Gastroesophageal sphincter (tissue), 4 donors: Measurements from ENCODE around the gene VPS13A. TPM values are rescaled to one million over a fixed set of nuclear protein-coding genes. Genes with fewer than 3 reads are reported as not detected.

Experiments
- ATAC-seq: fragments of 150-250 bp; one replicate; pipeline ENCODE4 v1.9.1; 2016; ENCODE audit warnings: mild to moderate bottlenecking, moderate library complexity
- H3K27ac ChIP-seq, 4 donors: fragments of 200-600 bp; sonication (generic) in 3 of 4; 1 replicate in 3 of 4; 2 replicates in 1 of 4; pipeline ENCODE4 v1.5.1; 2016 to 2019
- H3K27me3 ChIP-seq: fragments of 200-600 bp; sonication (generic); one replicate; pipeline ENCODE4 v1.5.1; 2019
- H3K36me3 ChIP-seq, 2 donors: fragments of 200-600 bp; sonication (generic); one replicate each; pipeline ENCODE4 v1.5.1; 2019; ENCODE audit warnings: control low read depth in 1 of 2
- H3K4me1 ChIP-seq, 3 donors: fragments of 200-600 bp; sonication (generic); 1 replicate in 2 of 3; 2 replicates in 1 of 3; pipeline ENCODE4 v1.5.1; 2016 to 2019; ENCODE audit warnings: control low read depth in 2 of 3
- H3K4me3 ChIP-seq, 2 donors: fragments of 200-600 bp; sonication (generic); one replicate each; pipeline ENCODE4 v1.5.1; 2019; ENCODE audit warnings: mild to moderate bottlenecking in 1 of 2, moderate library complexity in 1 of 2
- H3K9me3 ChIP-seq, 3 donors: fragments of 200-600 bp; sonication (generic); one replicate each; pipeline ENCODE4 v1.5.1; 2017 to 2019; ENCODE audit warnings: control low read depth in 2 of 3
- CTCF ChIP-seq, 4 experiments: fragments of 200-600 bp in 2 of 4; fragments of 450-650 bp in 2 of 4; sonication (generic) in 1 of 4; IDR thresholded peaks; one replicate each; pipeline ENCODE4 v1.5.1; 2017 to 2019; ENCODE audit warnings: antibody characterized with exemption in 4 of 4, mild to moderate bottlenecking in 2 of 4, moderate library complexity in 2 of 4
- EP300 ChIP-seq: sonication (generic); formaldehyde crosslinking; IDR thresholded peaks from one replicate; pipeline ENCODE4 v1.6.1; 2017; ENCODE audit warnings: antibody characterized with exemption, mild to moderate bottlenecking
- POLR2A ChIP-seq, 2 donors: fragments of 450-650 bp; IDR thresholded peaks; one replicate each; pipeline ENCODE4 v1.6.1; 2017; ENCODE audit warnings: antibody characterized with exemption in 2 of 2, mild to moderate bottlenecking in 2 of 2, moderate library complexity in 1 of 2
- POLR2AphosphoS5 ChIP-seq: sonication (generic); formaldehyde crosslinking; IDR thresholded peaks from one replicate; pipeline ENCODE4 v1.6.1; 2017; ENCODE audit warnings: antibody characterized with exemption
- WGBS, 2 donors: methylation state at CpG; one replicate each; pipeline ENCODE4 v1.1.5; 2018; ENCODE audit warnings: low coverage in 1 of 2; 5-methylcytosine and 5-hydroxymethylcytosine counted together
- total RNA-seq, 4 donors: library from RNA; depleted of rRNA; stranded (reverse); fragments of >200 nt; gene quantifications; one replicate each; pipeline ENCODE4 v1.1.0, GENCODE V29; 2016

VPS13A gene
- total RNA-seq, 4 donors from 2014 or later = 33.7 to 79.7 (median 42.6) TPM

DNA sequence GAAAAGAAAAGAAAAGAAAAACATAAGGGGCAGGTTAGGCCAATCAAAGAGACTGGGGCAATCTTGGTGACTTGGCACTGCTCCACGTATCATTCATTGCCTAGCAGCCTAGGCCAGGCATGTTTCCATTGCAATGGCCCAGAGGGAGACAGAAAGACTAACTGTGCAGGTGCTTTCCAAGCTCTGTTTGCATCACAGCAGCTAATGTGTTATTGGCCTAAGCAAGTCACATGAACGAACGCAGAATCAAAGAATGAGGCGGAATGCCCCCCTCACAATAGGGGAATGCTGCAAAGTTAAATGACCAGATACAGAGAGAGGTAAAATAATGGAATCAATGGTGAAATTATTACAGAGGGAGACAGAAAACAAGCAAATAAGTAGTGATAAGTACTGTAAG lies 11.1 kb upstream of the VPS13A start:
- Histone ChIP-seq H3K27ac (no peak overlapping the region), H3K4me3 (no peak overlapping the region), H3K36me3 (no peaks in the 10 kb centered on the region), H3K4me1 (no peaks in the 10 kb centered on the region), H3K27me3 (no peaks in the 10 kb centered on the region), H3K9me3 (no peaks in the 10 kb centered on the region)
- TF ChIP-seq EP300 (no peak), CTCF (IDR thresholded peaks at IDR 0.05) (no peak), POLR2AphosphoS5 (no peak), POLR2A (IDR thresholded peaks at IDR 0.05) (no peak)
- no peak for ATAC-seq
- 70 to 84% methylated on average over 2 to 4 of the region's 4 CpGs for WGBS, 2 donors

GRCh38 chr9:77170991-77171699 lies 6.2 kb upstream of the VPS13A start:
- Histone ChIP-seq H3K4me3 (no peak overlapping the region), H3K9me3 (no peaks in the 10 kb centered on the region), H3K4me1 (peaks cover 0 to 2% (median 0%) of the 10 kb centered on the region in 3 donors), H3K36me3 (no peaks in the 10 kb centered on the region), H3K27me3 (no peaks in the 10 kb centered on the region), H3K27ac (no peak overlapping the region)
- TF ChIP-seq CTCF (IDR thresholded peaks at IDR 0.05) (no peak), POLR2A (IDR thresholded peaks at IDR 0.05) (no peak), POLR2AphosphoS5 (no peak), EP300 (no peak)
- peak; percentile 16 for ATAC-seq
- WGBS, 2 donors = 72 to 100% methylated on average over 1 to 2 of the region's 2 CpGs

GRCh38 chr9:77175151-77175550 lies 2.2 kb upstream of the VPS13A start:
- TF ChIP-seq POLR2A (IDR thresholded peaks at IDR 0.05) = no peak
- no peak for TF ChIP-seq EP300
- no peak for TF ChIP-seq CTCF (IDR thresholded peaks at IDR 0.05)
- TF ChIP-seq POLR2AphosphoS5 = no peak
- peaks cover 0 to 33% (median 5%) of the 10 kb centered on the region in 3 donors for H3K4me1 ChIP-seq
- H3K4me3 ChIP-seq = no peak overlapping the region
- no peak for ATAC-seq
- H3K27me3 ChIP-seq = no peaks in the 10 kb centered on the region
- no peaks in the 10 kb centered on the region for H3K36me3 ChIP-seq
- H3K27ac ChIP-seq = no peak overlapping the region
- WGBS, 2 donors = 43 to 88% methylated on average over 1 to 2 of the region's 2 CpGs
- H3K9me3 ChIP-seq = no peaks in the 10 kb centered on the region

GRCh38 chr9:77176106-77176505 lies 1.2 kb upstream of the VPS13A start:
- ATAC-seq = no peak
- Histone ChIP-seq H3K36me3 (no peaks in the 10 kb centered on the region), H3K9me3 (no peaks in the 10 kb centered on the region), H3K27me3 (no peaks in the 10 kb centered on the region), H3K4me1 (peaks cover 0 to 33% (median 5%) of the 10 kb centered on the region in 3 donors), H3K4me3 (no peak overlapping the region), H3K27ac (peak overlapping the region in 3 of 4 donors; percentile 89 to 92 (median 90))
- no peak for TF ChIP-seq POLR2A (IDR thresholded peaks at IDR 0.05)
- TF ChIP-seq CTCF (IDR thresholded peaks at IDR 0.05) = no peak
- no peak for TF ChIP-seq EP300
- no peak for TF ChIP-seq POLR2AphosphoS5
- 51 to 55% methylated on average over 3 to 4 of the region's 4 CpGs for WGBS, 2 donors

DNA sequence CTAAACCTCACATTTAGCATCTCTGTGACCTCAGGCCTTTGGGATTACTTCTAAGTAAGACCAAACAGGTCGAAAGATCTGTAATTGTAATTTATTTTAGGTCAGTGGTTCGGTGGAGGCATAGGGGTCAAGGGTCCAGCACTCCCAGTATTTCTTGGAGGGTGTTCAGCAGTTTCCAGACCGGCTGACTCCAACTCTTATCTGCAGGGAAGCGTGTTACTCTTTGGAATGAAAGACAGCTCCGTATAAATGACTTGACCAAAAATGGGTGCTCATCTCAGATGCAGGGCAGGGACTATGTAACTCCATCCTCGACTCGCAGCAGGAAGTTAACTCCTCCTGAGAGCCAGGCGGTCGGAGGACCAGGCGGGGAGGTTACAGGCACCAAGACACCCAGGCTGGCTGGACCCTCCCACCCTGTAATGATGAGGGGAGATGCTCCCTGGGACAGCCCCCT lies 620 bp upstream of the VPS13A start:
- WGBS, 2 donors = 0 to 4% methylated on average over 2 to 5 of the region's 10 CpGs
- H3K4me3 ChIP-seq = peak overlapping the region; percentile 76 to 89
- no peaks in the 10 kb centered on the region for H3K27me3 ChIP-seq
- no peaks in the 10 kb centered on the region for H3K36me3 ChIP-seq
- peaks cover 0 to 33% (median 5%) of the 10 kb centered on the region in 3 donors for H3K4me1 ChIP-seq
- no peaks in the 10 kb centered on the region for H3K9me3 ChIP-seq
- ATAC-seq = no peak
- no peak for TF ChIP-seq EP300
- H3K27ac ChIP-seq = peak overlapping the region; percentile 70 to 92 (median 90)
